Loucy (cell line): ENCODE results near the gene WDR64.
A peak's percentile ranks its signal among the peaks of the same experiment; 100 is the strongest.

ENCODE experiments used
- H2AFZ ChIP-seq: fragments of 200-600 bp; sonication (generic); 2 replicates; pipeline ENCODE4 v1.6.0; 2016; ENCODE audit warnings: antibody characterized with exemption, mild to moderate bottlenecking, low read length, moderate library complexity
- H3F3A ChIP-seq: fragments of 200-600 bp; 2 replicates; pipeline ENCODE4 v1.6.0; 2016; ENCODE audit warnings: antibody characterized with exemption, low read depth, mild to moderate bottlenecking
- H3K27me3 ChIP-seq: fragments of 200-600 bp; sonication (generic); 2 replicates; pipeline ENCODE4 v1.6.1; 2014; ENCODE audit warnings: low read length, mild to moderate bottlenecking; ENCODE audit not compliant: insufficient read depth, poor library complexity, severe bottlenecking
- H3K36me3 ChIP-seq: fragments of 200-600 bp; sonication (generic); 2 replicates; pipeline ENCODE4 v1.6.1; 2016; ENCODE audit warnings: low read length; ENCODE audit not compliant: insufficient read depth
- H3K4me1 ChIP-seq: fragments of 200-600 bp; sonication (generic); 2 replicates; pipeline ENCODE4 v1.5.1; 2014; ENCODE audit warnings: low read length, mild to moderate bottlenecking; ENCODE audit not compliant: insufficient read depth, poor library complexity, severe bottlenecking
- H3K4me2 ChIP-seq: fragments of 200-600 bp; sonication (generic); 2 replicates; pipeline ENCODE4 v1.6.0; 2014; ENCODE audit warnings: antibody characterized with exemption, low read length, low read depth, mild to moderate bottlenecking; ENCODE audit not compliant: poor library complexity, severe bottlenecking
- H3K4me3 ChIP-seq: fragments of 200-600 bp; sonication (generic); 2 replicates; pipeline ENCODE4 v1.5.1; 2014; ENCODE audit warnings: low read length, mild to moderate bottlenecking, mixed read lengths; ENCODE audit not compliant: poor library complexity, severe bottlenecking
- H3K79me2 ChIP-seq: fragments of 200-600 bp; sonication (generic); 2 replicates; pipeline ENCODE4 v1.6.1; 2014; ENCODE audit warnings: low read length; ENCODE audit not compliant: insufficient read depth
- H3K9ac ChIP-seq: fragments of 200-600 bp; sonication (generic); 2 replicates; pipeline ENCODE4 v1.6.0; 2014; ENCODE audit warnings: mild to moderate bottlenecking, low read depth, low read length, moderate library complexity; ENCODE audit not compliant: poor library complexity, severe bottlenecking
- H3K9me2 ChIP-seq: fragments of 200-600 bp; sonication (generic); replicated peaks from 2 replicates; pipeline ENCODE4 v1.6.1; 2016; ENCODE audit warnings: low read depth, low read length, mixed read lengths
- H3K9me3 ChIP-seq: fragments of 200-600 bp; sonication (generic); 2 replicates; pipeline ENCODE4 v1.6.1; 2014; ENCODE audit warnings: mild to moderate bottlenecking, antibody characterized with exemption, low read length, low read depth; ENCODE audit not compliant: insufficient read depth
- H4K20me1 ChIP-seq: fragments of 200-600 bp; sonication (generic); 2 replicates; pipeline ENCODE4 v1.6.0; 2014; ENCODE audit warnings: antibody characterized with exemption, low read length, mild to moderate bottlenecking; ENCODE audit not compliant: insufficient read depth, poor library complexity, severe bottlenecking
- CTCF ChIP-seq: fragments of 200-600 bp; sonication (generic); conservative IDR thresholded peaks from 2 replicates; pipeline ENCODE4 v1.5.1; 2014; ENCODE audit warnings: mild to moderate bottlenecking, antibody characterized with exemption, low read length
- EZH2phosphoT487 ChIP-seq: fragments of 200-600 bp; IDR thresholded peaks from 2 replicates; pipeline ENCODE4 v1.6.1; 2018; ENCODE audit warnings: antibody characterized with exemption, mild to moderate bottlenecking, moderate library complexity, borderline replicate concordance

WDR64 gene

GRCh38 chr1:241610056-241610815 is 41.8 kb upstream of the WDR64 start:
- Histone ChIP-seq H3K9me3 (no peaks in the 10 kb centered on the region), H2AFZ (no peak overlapping the region), H3K4me1 (no peaks in the 10 kb centered on the region), H3K79me2 (no peaks in the 10 kb centered on the region), H3K36me3 (no peaks in the 10 kb centered on the region), H3K9ac (no peak overlapping the region), H3F3A (no peaks in the 10 kb centered on the region), H3K27me3 (no peaks in the 10 kb centered on the region), H3K9me2 (no peaks in the 10 kb centered on the region), H3K4me3 (no peak overlapping the region), H4K20me1 (no peaks in the 10 kb centered on the region), H3K4me2 (no peak overlapping the region)
- no peak for TF ChIP-seq EZH2phosphoT487
- TF ChIP-seq CTCF, result no peak

GRCh38 chr1:241611063-241611462 is 41.0 kb upstream of the WDR64 start:
- Histone ChIP-seq H2AFZ (0 out of 2 replicates have a peak overlapping the region, but pooled peaks have one; percentile 16), H3K79me2 (no peaks in the 10 kb centered on the region), H3K36me3 (no peaks in the 10 kb centered on the region), H3K4me2 (no peak overlapping the region), H3K4me1 (no peaks in the 10 kb centered on the region), H3K27me3 (no peaks in the 10 kb centered on the region), H4K20me1 (no peaks in the 10 kb centered on the region), H3K9me2 (no peaks in the 10 kb centered on the region), H3K9ac (no peak overlapping the region), H3K4me3 (no peak overlapping the region), H3F3A (no peaks in the 10 kb centered on the region), H3K9me3 (no peaks in the 10 kb centered on the region)
- TF ChIP-seq CTCF (peak; percentile 77), EZH2phosphoT487 (no peak)

GRCh38 chr1:241611736-241612135 is 40.3 kb upstream of the WDR64 start:
- H2AFZ ChIP-seq, result 0 out of 2 replicates have a peak overlapping the region, but pooled peaks have one; percentile 16
- H3K79me2 ChIP-seq, result no peaks in the 10 kb centered on the region
- no peaks in the 10 kb centered on the region for H3K4me1 ChIP-seq
- H3K9ac ChIP-seq, result no peak overlapping the region
- no peak overlapping the region for H3K4me2 ChIP-seq
- TF ChIP-seq EZH2phosphoT487 (no peak), CTCF (no peak)
- no peaks in the 10 kb centered on the region for H3K36me3 ChIP-seq
- H3F3A ChIP-seq, result no peaks in the 10 kb centered on the region
- no peaks in the 10 kb centered on the region for H3K9me2 ChIP-seq
- no peak overlapping the region for H3K4me3 ChIP-seq
- H3K27me3 ChIP-seq, result no peaks in the 10 kb centered on the region
- H3K9me3 ChIP-seq, result no peaks in the 10 kb centered on the region
- H4K20me1 ChIP-seq, result no peaks in the 10 kb centered on the region
